T follicular helper cell (primary cell): Measurements from ENCODE around the gene KIF26B.
"Not testable (repeated sequence)": the region's sequence is repeated elsewhere in the genome, so short reads cannot be mapped to it uniquely, and the experiment has no call there.

Experiments
- DNase-seq: peaks from one replicate; pipeline ENCODE4 v3.0.0-alpha.2; 2020; ENCODE audit warnings: low read depth

KIF26B gene

DNA sequence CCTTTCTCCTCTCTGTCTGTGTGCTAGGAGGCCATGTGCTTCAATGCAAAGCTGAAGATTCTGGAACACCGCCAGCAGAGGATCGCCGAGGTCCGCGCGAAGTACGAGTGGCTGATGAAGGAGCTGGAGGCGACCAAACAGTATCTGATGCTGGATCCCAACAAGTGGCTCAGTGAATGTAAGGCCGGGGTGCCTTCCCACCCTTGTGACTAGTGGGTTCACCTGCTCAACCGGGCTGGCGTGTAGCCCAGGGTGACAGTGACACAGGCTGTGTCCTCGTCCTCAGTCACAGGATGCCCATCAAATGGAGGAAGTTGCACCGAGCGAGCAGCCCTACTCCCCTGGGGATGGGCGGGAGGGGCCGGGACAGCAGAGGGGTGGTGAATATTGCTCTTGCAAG is 544.1 kb downstream of the KIF26B start:
- DNase-seq: no peak

- DNase-seq: no peak
These were observed 545.8 kb downstream of the KIF26B start for GRCh38 chr1:245700631-245701030.

GRCh38 chr1:245701631-245702030 is 546.8 kb downstream of the KIF26B start:
- DNase-seq: no peak

DNA sequence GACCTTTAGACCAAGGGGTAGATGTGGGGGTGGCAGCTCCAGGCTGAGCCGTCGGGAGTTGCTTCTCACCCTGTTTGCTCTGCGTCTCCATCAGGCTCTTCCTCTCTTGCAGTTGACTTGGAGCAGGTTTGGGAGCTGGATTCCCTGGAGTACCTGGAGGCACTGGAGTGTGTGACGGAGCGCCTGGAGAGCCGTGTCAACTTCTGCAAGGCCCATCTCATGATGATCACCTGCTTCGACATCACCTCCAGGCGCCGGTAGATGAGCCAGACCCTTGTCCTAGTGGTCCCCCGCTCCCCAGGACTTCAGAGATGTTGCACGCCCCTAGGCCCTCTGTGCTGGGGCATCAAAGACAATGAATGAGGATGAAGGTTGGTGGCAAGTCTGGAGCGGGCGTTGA is 547.6 kb downstream of the KIF26B start:
- DNase-seq: no peak

DNA sequence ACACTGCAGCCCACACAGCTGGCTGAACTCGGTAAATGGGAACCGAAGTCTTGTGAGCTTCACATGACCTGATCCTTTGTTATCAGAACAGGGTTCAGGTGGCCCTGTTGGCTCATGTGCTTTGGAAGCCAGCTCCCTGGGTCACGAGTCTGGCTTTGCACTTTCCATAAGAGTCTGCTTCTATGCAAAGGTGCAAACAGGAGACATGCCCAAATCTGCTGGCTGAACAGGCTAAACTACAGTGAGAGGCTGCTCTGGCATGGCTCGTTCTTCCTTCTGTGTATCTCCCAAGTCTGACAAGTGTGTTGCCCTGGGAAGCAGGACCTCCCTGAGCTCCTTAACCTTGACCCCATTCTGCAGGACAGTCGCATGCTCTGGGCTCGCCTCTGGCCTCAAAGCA is 549.6 kb downstream of the KIF26B start:
- no peak for DNase-seq

- DNase-seq: no peak
These were observed 550.0 kb downstream of the KIF26B start for GRCh38 chr1:245704765-245705164.

DNA sequence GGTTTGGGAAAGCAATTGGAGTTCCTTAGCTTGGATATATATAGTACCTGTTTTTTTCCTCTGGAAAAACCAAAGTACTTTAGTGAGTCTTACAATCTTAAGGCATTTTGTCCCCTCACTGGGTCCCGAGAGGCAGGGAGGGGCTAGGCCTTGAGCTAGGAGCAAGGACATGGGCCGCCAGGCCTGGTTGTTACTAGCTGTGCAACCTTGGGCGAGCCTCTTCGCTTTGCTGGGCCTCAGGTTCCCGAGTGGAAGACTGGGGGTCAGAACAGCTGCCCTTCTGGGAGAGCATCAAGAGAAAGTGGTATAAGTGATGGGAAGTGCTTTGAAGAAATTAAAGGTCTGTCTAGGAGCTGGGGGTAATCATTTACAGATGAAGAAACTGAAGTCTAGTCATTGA is 553.2 kb downstream of the KIF26B start:
- DNase-seq: no peak

GRCh38 chr1:245710961-245711903 is 556.4 kb downstream of the KIF26B start:
- no peak for DNase-seq

- not testable (repeated sequence) for DNase-seq
These were observed 559.2 kb downstream of the KIF26B start for GRCh38 chr1:245714027-245714426.

- DNase-seq: no peak
These were observed 560.5 kb downstream of the KIF26B start for GRCh38 chr1:245715291-245715701.

DNA sequence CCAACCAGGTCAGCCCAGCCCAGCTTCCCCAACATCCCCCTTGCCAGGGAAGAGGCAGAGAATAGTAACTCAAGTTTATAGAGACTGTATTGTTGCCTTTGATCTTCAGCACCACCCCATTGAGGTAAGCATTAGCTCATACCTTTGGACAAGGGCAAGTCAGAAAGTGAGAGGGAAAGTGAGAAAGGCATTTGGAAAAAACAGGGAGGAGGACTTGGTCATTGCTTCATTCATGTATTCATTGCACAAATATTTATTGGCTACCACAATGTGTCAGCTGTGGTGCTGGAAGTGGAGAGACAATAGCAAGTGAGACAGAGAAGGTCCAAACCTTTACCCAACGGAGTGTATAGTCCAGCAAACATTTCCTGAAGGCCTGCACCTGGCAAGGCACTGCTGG is 561.2 kb downstream of the KIF26B start:
- no peak for DNase-seq

- DNase-seq: no peak
These were observed 561.8 kb downstream of the KIF26B start for GRCh38 chr1:245716561-245716960.

- no peak for DNase-seq
These were observed 562.8 kb downstream of the KIF26B start for GRCh38 chr1:245717611-245718010.

DNA sequence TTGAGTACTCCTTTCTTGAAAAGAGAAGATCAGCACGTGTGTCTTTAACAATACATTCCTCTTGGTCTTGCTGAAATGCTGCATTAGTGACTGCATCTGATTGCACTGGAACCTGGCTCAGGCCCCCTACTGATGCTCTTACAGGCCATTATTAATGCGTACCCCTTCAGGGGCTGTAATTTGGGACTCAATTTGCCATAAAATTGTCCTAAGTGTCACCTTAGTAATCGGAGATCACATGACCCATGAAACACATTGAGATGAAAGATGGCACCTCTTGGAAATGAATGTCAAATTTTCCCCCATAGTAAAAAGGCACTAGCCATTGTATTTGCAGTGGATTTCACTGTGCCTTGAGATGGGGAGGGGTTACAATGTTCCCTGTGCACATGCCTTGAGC is 563.3 kb downstream of the KIF26B start:
- DNase-seq: no peak

GRCh38 chr1:245718951-245719350 is 564.2 kb downstream of the KIF26B start:
- DNase-seq: no peak

DNA sequence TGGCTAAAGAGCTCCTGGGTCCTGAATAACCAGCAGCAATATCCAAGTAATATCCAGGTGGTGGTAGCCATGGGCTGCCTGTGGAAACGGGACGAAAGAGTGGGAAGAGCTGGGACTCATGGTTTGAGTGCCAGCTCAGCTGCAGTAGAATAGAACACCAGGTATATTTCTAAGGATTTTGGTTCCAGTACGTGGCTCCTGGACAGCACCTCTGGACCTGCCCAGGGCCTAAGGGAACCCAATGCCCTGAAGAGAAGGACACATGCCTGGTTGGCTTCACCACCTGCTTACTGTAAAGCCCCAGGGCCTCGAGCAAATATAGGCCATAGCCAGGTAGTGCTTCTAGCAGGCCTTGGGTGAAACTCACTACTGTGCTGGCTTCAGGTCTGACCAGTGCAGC is 566.7 kb downstream of the KIF26B start:
- no peak for DNase-seq

- DNase-seq: not testable (repeated sequence)
These were observed 573.2 kb downstream of the KIF26B start for GRCh38 chr1:245728035-245728434.

GRCh38 chr1:245730801-245731200 is 576.0 kb downstream of the KIF26B start:
- no peak for DNase-seq

GRCh38 chr1:245740336-245740735 is 585.6 kb downstream of the KIF26B start:
- DNase-seq: not testable (repeated sequence)

DNA sequence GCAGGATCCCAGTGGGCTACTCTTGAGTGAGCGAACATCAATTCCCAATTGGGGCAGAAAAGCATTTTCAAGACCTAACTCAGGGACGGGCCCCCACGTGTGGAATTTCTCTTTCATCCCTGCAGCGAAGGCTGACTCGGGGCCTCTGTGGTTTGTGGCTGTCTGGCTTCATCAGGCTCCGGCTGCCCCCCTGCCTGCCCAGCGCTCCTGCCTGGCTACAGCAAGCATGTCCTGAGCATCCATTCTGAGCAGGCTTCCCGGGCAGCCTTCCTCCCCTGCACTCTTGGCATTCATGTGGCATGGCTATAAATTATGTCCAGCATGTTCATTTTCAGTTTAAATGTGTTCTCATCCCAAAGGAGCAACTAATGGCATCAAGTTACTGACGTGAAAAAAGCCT is 588.1 kb downstream of the KIF26B start:
- no peak for DNase-seq

DNA sequence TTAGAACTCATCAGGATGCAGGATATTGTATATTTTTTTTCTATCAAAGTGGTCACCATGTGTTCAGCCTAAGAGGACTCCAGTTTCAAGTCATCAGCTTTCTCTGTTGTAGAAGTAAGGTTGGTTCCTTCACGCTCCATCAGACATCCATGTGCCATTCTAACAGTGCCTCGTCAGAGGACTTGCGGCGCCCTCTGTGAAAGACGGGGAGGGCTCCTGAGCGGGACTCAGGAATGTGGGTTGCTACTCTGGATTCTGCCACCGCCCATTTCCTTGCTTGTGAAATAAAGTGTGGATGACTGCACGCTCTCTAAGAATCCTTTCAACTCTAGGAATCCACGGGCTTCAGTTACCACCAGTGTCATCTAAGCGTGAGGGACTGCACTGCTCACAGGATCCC is 593.5 kb downstream of the KIF26B start:
- DNase-seq: no peak

DNA sequence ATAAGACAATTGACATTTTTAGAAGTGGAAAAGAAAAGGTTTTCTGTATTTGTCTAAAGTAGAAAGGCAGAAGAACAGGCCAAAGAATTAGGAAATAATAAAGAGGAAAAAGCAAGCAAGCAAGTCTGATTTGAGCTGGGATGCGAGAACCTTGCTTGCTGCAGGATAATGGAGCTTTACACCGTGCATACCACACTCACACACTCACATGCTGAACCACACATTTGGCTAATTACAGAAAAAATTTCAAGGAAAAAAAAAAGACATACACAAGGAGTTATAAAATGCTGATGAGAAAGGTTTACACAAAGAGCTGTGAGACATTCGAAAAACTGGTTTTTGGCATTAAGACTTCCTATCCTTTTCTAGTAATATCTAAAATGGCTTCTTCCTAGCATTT is 593.9 kb downstream of the KIF26B start:
- no peak for DNase-seq

GRCh38 chr1:245749053-245749452 is 594.3 kb downstream of the KIF26B start:
- no peak for DNase-seq

DNA sequence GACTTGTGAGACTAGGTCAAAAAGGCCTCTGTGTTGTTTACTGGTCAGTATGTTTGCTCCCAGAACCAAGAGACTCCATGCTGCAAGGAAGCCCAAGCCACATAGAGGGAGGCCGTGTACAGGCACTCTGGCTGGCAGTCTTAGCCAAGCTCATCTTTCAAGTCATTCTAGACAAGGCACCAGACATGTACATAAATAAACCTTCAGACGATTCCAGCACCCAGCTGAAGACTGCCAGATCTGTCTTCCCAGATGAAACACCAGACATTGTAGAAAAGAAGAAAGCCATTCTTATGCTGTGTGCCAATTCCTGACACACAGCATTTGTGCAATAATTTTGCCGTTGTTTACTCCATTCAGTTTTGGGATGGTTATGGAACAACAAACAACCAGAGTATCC is 595.5 kb downstream of the KIF26B start:
- no peak for DNase-seq
